WTC11 (cell line): ENCODE results near the gene CREB3L4. TPM values are rescaled to one million over a fixed set of nuclear protein-coding genes. Genes with fewer than 3 reads are reported as not detected.

Experiments
- ATAC-seq: fragments of 200-7000 bp; cut with Tn5 transposase; 2 replicates; pipeline ENCODE4 v1.10.0; 2021; ENCODE audit warnings: mild to moderate bottlenecking, moderate library complexity
- CTCF ChIA-PET: fragments of 300-600 bp; sonication (Branson Sonifier 250); formaldehyde crosslinking; loops from one replicate; lab custom pipeline; 2021; ENCODE audit warnings: antibody characterized with exemption; lab: Charles Lee
- POLR2A ChIA-PET: fragments of 350-600 bp; sonication (Branson Sonifier 250); formaldehyde crosslinking; loops from one replicate; lab custom pipeline; 2021; ENCODE audit warnings: antibody characterized with exemption; lab: Charles Lee
- DNase-seq: peaks from one replicate; pipeline ENCODE4 v3.0.0; 2021; ENCODE audit warnings: low spot score
- H3K27ac Mint-ChIP-seq: 2 replicates; pipeline ENCODE4 v1.8.0; 2021; ENCODE audit warnings: mixed read lengths
- H3K27me3 Mint-ChIP-seq: 2 replicates; pipeline ENCODE4 v1.8.0; 2021; ENCODE audit warnings: low read depth, mild to moderate bottlenecking, moderate library complexity, mixed read lengths
- H3K36me3 Mint-ChIP-seq: 2 replicates; pipeline ENCODE4 v1.8.0; 2021; ENCODE audit warnings: mixed read lengths
- H3K4me1 Mint-ChIP-seq: 2 replicates; pipeline ENCODE4 v1.8.0; 2022; ENCODE audit warnings: mixed read lengths
- H3K4me3 Mint-ChIP-seq: 2 replicates; pipeline ENCODE4 v1.8.0; 2021; ENCODE audit warnings: mild to moderate bottlenecking, moderate library complexity, mixed read lengths
- H3K9me3 Mint-ChIP-seq: 2 replicates; pipeline ENCODE4 v1.8.0; 2021; ENCODE audit warnings: mixed read lengths
- ATF1 ChIP-seq: sonication (generic); formaldehyde crosslinking; IDR thresholded peaks from 2 replicates; pipeline ENCODE4 v1.8.1; 2023; ENCODE audit warnings: mild to moderate bottlenecking, moderate library complexity, missing genetic modification reagents
- ATF2 ChIP-seq: sonication (generic); formaldehyde crosslinking; IDR thresholded peaks from 2 replicates; pipeline ENCODE4 v1.8.1; 2022; ENCODE audit warnings: low read depth, missing genetic modification reagents, borderline replicate concordance
- CBFB ChIP-seq: sonication (generic); formaldehyde crosslinking; IDR thresholded peaks from 2 replicates; pipeline ENCODE4 v1.8.1; 2022; ENCODE audit warnings: mild to moderate bottlenecking, low read depth, missing genetic modification reagents
- CREB1 ChIP-seq: sonication (generic); formaldehyde crosslinking; IDR thresholded peaks from 2 replicates; pipeline ENCODE4 v1.8.0; 2023; ENCODE audit warnings: mild to moderate bottlenecking, missing genetic modification reagents
- ELF4 ChIP-seq: sonication (generic); formaldehyde crosslinking; IDR thresholded peaks from 2 replicates; pipeline ENCODE4 v1.8.1; 2022; ENCODE audit warnings: low read depth, mild to moderate bottlenecking, moderate library complexity, missing genetic modification reagents
- ETV6 ChIP-seq: sonication (generic); formaldehyde crosslinking; IDR thresholded peaks from 2 replicates; pipeline ENCODE4 v1.8.1; 2022; ENCODE audit warnings: mild to moderate bottlenecking, missing genetic modification reagents
- FOXP1 ChIP-seq: sonication (generic); formaldehyde crosslinking; IDR thresholded peaks from 2 replicates; pipeline ENCODE4 v1.8.0; 2022; ENCODE audit warnings: missing genetic modification reagents, mild to moderate bottlenecking, moderate library complexity, borderline replicate concordance
- HMGA2 ChIP-seq: fragments of 250-450 bp; sonication (Bioruptor Pico); IDR thresholded peaks from 2 replicates; pipeline ENCODE4 v1.4.0; 2021; ENCODE audit warnings: mild to moderate bottlenecking, moderate library complexity
- MYBL2 ChIP-seq: sonication (generic); formaldehyde crosslinking; IDR thresholded peaks from 2 replicates; pipeline ENCODE4 v1.8.1; 2023; ENCODE audit warnings: mild to moderate bottlenecking, moderate library complexity, missing genetic modification reagents
- NFE2L1 ChIP-seq: sonication (generic); formaldehyde crosslinking; IDR thresholded peaks from 2 replicates; pipeline ENCODE4 v1.8.1; 2023; ENCODE audit warnings: missing genetic modification reagents
- NFYB ChIP-seq: sonication (generic); formaldehyde crosslinking; conservative IDR thresholded peaks from 2 replicates; pipeline ENCODE4 v1.8.0; 2022; ENCODE audit warnings: low read depth, missing genetic modification reagents
- NR3C1 ChIP-seq: sonication (generic); formaldehyde crosslinking; conservative IDR thresholded peaks from 2 replicates; pipeline ENCODE4 v1.8.1; 2023; ENCODE audit warnings: low read depth, mild to moderate bottlenecking, missing genetic modification reagents
- PRRX2 ChIP-seq: fragments of 250-450 bp; sonication (Bioruptor Pico); IDR thresholded peaks from 2 replicates; pipeline ENCODE4 v1.8.0; 2021; ENCODE audit warnings: mild to moderate bottlenecking
- RORB ChIP-seq: fragments of 250-450 bp; sonication (Bioruptor Pico); IDR thresholded peaks from 2 replicates; pipeline ENCODE4 v1.9.0; 2021; ENCODE audit warnings: mild to moderate bottlenecking
- TCF7 ChIP-seq: sonication (generic); formaldehyde crosslinking; IDR thresholded peaks from 2 replicates; pipeline ENCODE4 v1.8.0; 2022; ENCODE audit warnings: mild to moderate bottlenecking, low read depth, missing genetic modification reagents, moderate library complexity
- TEAD4 ChIP-seq: sonication (generic); formaldehyde crosslinking; IDR thresholded peaks from 2 replicates; pipeline ENCODE4 v1.8.0; 2022; ENCODE audit warnings: mild to moderate bottlenecking, missing genetic modification reagents
- ZMAT4 ChIP-seq: fragments of 250-450 bp; sonication (Bioruptor Pico); IDR thresholded peaks from 2 replicates; pipeline ENCODE4 v1.9.0; 2021; ENCODE audit warnings: mild to moderate bottlenecking
- ZNF281 ChIP-seq: sonication (generic); formaldehyde crosslinking; IDR thresholded peaks from 2 replicates; pipeline ENCODE4 v1.8.0; 2023; ENCODE audit warnings: mild to moderate bottlenecking, missing genetic modification reagents
- total RNA-seq: library from RNA; stranded (reverse); gene quantifications from 3 replicates; pipeline ENCODE4 v1.2.3, GENCODE V29; 2021
- TF ChIP-seq, protein P1 (sequence below): sonication (generic); formaldehyde crosslinking; IDR thresholded peaks from 2 replicates; pipeline ENCODE4 v1.8.1; 2022; ENCODE audit warnings: mild to moderate bottlenecking, moderate library complexity, missing genetic modification reagents

Gene CREB3L4
- total RNA-seq, 1 experiment from 2014 or later: 33.1 TPM

GRCh38 chr1:153928791-153929341, 38.8 kb upstream of the CREB3L4 start:
- H3K4me3 Mint-ChIP-seq: no peak overlapping the region
- peaks cover 11% of the 10 kb centered on the region for H3K36me3 Mint-ChIP-seq
- ChIA-PET POLR2A (interaction anchor here (1.2 kb wide), 1 partner anchor 17 kb away, joined by 4 read pairs; no protein-coding TSS in a partner anchor), CTCF (interaction anchor here (1.1 to 2.6 kb wide), 3 partner anchors 18 to 108 kb away, joined by 3 to 18 read pairs (median 5); partner anchors contain the start of gene DENND4B)
- H3K27ac Mint-ChIP-seq: peak overlapping the region; percentile 37; the same call in 1 of the 2 replicates
- no peak for TF ChIP-seq NFE2L1
- no peak for TF ChIP-seq CREB1
- no peak for TF ChIP-seq RORB (CRISPR knock-in tag)
- TF ChIP-seq, protein P1, sequence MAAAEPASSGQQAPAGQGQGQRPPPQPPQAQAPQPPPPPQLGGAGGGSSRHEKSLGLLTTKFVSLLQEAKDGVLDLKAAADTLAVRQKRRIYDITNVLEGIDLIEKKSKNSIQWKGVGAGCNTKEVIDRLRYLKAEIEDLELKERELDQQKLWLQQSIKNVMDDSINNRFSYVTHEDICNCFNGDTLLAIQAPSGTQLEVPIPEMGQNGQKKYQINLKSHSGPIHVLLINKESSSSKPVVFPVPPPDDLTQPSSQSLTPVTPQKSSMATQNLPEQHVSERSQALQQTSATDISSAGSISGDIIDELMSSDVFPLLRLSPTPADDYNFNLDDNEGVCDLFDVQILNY (CRISPR knock-in tag): no peak
- peaks cover under 1% of the 10 kb centered on the region for H3K4me1 Mint-ChIP-seq
- H3K9me3 Mint-ChIP-seq: no peaks in the 10 kb centered on the region
- ATAC-seq (no peak), DNase-seq (no peak)
- H3K27me3 Mint-ChIP-seq: no peaks in the 10 kb centered on the region

GRCh38 chr1:153929426-153929825, 38.3 kb upstream of the CREB3L4 start:
- ATAC-seq (no peak), DNase-seq (no peak)
- POLR2A ChIA-PET: interaction anchor here (1.2 kb wide), 1 partner anchor 17 kb away, joined by 4 read pairs; no protein-coding TSS in a partner anchor
- TF ChIP-seq NR3C1 (CRISPR knock-in tag): no peak
- Mint-ChIP-seq H3K27ac (peak overlapping the region; percentile 37; the same call in 1 of the 2 replicates), H3K4me3 (no peak overlapping the region), H3K9me3 (no peaks in the 10 kb centered on the region), H3K4me1 (no peaks in the 10 kb centered on the region), H3K36me3 (peaks cover 17% of the 10 kb centered on the region), H3K27me3 (no peaks in the 10 kb centered on the region)
- CTCF ChIA-PET: interaction anchor here (1.1 to 2.6 kb wide), 3 partner anchors 17 to 108 kb away, joined by 3 to 18 read pairs (median 5); partner anchors contain the start of gene DENND4B

DNA sequence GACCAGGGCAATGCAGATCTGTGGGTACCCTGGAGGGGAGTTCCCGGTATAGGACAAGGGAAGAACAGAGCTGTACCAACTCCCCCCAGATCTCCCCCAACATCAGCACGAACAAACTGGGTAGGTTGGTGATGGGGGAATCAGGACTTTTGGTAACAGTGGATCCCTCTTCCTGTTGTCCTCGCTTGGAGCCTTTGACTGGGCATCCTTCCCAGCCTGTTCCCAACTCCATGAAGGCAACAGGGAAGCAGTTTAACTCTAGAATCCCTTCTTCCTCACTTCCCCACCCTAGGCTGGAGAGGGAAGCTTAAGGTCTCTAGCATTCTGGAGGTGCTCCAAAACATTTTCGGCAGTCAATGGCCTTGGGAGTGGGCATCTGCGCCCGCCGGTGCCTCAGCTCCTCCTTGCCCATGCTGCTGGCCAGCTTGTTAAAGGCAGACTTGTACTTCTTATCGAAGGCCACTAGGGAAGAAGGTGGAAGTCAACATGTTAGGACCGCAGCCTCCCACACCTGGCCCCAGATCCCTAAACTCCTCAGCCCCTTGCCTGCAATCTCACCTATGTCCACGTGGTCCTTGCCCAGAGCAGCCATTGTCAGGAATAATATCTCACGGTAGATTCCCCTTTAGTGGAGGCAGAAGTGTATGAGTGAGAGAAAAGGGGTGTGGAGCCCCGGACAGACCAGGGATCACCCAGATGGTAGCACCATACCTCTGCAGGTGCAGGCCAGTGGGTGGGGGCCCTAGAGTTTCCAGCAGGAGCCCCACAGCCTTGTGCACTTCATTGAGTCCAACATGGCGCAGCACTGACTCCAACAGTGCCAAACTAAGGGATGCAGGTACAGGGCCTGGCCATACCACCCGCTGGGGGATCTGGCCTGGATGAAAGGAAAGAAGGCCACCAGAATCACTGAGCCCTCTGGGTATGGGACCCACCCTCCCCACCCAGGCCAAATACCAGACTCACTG, 37.4 kb upstream of the CREB3L4 start:
- no peaks in the 10 kb centered on the region for H3K27me3 Mint-ChIP-seq
- DNase-seq: no peak
- no peak overlapping the region for H3K4me3 Mint-ChIP-seq
- ChIA-PET CTCF (interaction anchor here (0.6 to 2.6 kb wide), 6 partner anchors 11 to 298 kb away, joined by 3 to 18 read pairs (median 4); partner anchors contain the start of gene DENND4B), POLR2A (interaction anchor here (0.6 kb wide), 1 partner anchor 16 kb away, joined by 3 read pairs; the partner anchor contains the start of gene DENND4B)
- TF ChIP-seq ZNF281 (CRISPR knock-in tag) (no peak), ELF4 (CRISPR knock-in tag) (no peak), ATF1 (CRISPR knock-in tag) (no peak), NFYB (CRISPR knock-in tag) (no peak), CBFB (CRISPR knock-in tag) (no peak), HMGA2 (no peak), TEAD4 (CRISPR knock-in tag) (no peak), ZMAT4 (CRISPR knock-in tag) (no peak), FOXP1 (no peak), PRRX2 (CRISPR knock-in tag) (no peak), ETV6 (CRISPR knock-in tag) (no peak), ATF2 (CRISPR knock-in tag) (no peak), MYBL2 (CRISPR knock-in tag) (no peak), TCF7 (CRISPR knock-in tag) (no peak)
- peak; percentile 68 for ATAC-seq
- no peaks in the 10 kb centered on the region for H3K4me1 Mint-ChIP-seq
- no peak overlapping the region for H3K27ac Mint-ChIP-seq
- H3K36me3 Mint-ChIP-seq: peaks cover 25% of the 10 kb centered on the region
- H3K9me3 Mint-ChIP-seq: no peaks in the 10 kb centered on the region
